GM19239 (cell line): Measurements from ENCODE around the gene ACP1.
A peak's percentile ranks its signal among the peaks of the same experiment; 100 is the strongest.
"Not testable (repeated sequence)": the region's sequence is repeated elsewhere in the genome, so short reads cannot be mapped to it uniquely, and the experiment has no call there.

Source experiments
- DNase-seq: peaks from one replicate; pipeline ENCODE4 v3.0.0; 2011; ENCODE audit warnings: low spot score; ENCODE audit not compliant: insufficient read length
- FAIRE-seq: peaks from 2 replicates; lab custom pipeline; 2011; peaks lifted over from hg19 to GRCh38; lab: Jason Lieb, UNC

Gene ACP1

GRCh38 chr2:305366-305765 is 40.6 kb downstream of the ACP1 start:
- no peak for FAIRE-seq
- no peak for DNase-seq

GRCh38 chr2:309148-309953 is 44.6 kb downstream of the ACP1 start:
- no peak for FAIRE-seq

GRCh38 chr2:309954-310510 is 45.3 kb downstream of the ACP1 start:
- DNase-seq (no peak), FAIRE-seq (no peak)

More at GRCh38 chr2:309148-309953, 44.6 kb downstream of the ACP1 start:
- DNase-seq, result no peak

GRCh38 chr2:310994-311393 is 46.2 kb downstream of the ACP1 start:
- DNase-seq (no peak), FAIRE-seq (no peak)

- FAIRE-seq (no peak), DNase-seq (no peak)
Measured at GRCh38 chr2:313991-314390, 49.2 kb downstream of the ACP1 start.

GRCh38 chr2:314561-315336 is 50.0 kb downstream of the ACP1 start:
- DNase-seq (no peak), FAIRE-seq (no peak)

GRCh38 chr2:315925-316324 is 51.2 kb downstream of the ACP1 start:
- not testable (repeated sequence) for DNase-seq, FAIRE-seq

- no peak for FAIRE-seq
- no peak for DNase-seq
Measured at GRCh38 chr2:316381-316780, 51.6 kb downstream of the ACP1 start.

- FAIRE-seq (no peak), DNase-seq (peak; percentile 24)
Measured at GRCh38 chr2:317501-318424, 53.0 kb downstream of the ACP1 start.

GRCh38 chr2:319059-319600 is 54.4 kb downstream of the ACP1 start:
- no peak for FAIRE-seq
- no peak for DNase-seq

- no peak for DNase-seq
- no peak for FAIRE-seq
Measured at GRCh38 chr2:320561-320960, 55.8 kb downstream of the ACP1 start.

GRCh38 chr2:322326-322725 is 57.6 kb downstream of the ACP1 start:
- FAIRE-seq, result no peak
- DNase-seq, result no peak

GRCh38 chr2:323035-323434 is 58.3 kb downstream of the ACP1 start:
- FAIRE-seq (no peak), DNase-seq (no peak)
